ENCODE measurements around the gene MACROD1. TPM values are rescaled to one million over a fixed set of nuclear protein-coding genes. Genes with fewer than 3 reads are reported as not detected.

The MACROD1 gene
- total and polyA plus RNA-seq, 9 of the 15 experiments (the other 6 are each of a cell fraction or from before 2014, with no cell fraction given) = 1.1 to 60.0 (median 26.4) TPM

DNA sequence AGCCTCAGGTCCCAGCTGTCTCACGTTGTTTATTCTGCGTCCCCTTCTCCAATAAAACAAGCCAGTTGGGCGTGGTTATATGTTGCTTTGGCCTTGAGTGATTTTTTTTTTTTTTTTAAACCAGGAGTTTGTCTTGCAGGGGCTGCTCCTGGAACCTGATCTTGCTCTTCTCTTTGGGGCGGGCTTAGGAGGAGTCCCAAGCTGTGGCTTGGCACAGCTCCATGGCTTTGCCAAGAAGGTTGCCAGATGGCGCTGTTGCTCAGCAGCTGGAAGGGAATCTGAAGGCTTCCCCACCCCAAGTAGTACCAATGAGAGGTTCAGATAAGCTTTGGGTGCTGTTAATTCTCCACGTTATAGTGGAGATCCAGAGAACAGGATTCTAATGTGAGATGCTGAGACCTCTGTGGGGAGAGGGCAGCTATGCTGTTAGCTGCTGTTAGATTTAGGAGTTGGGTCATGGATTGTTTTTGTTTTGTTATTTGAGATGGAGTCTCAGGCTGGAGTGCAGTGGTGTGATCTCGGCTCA, 38.6 kb upstream of the MACROD1 start (continued):
- TF ChIP-seq RBM22 (IDR thresholded peaks at IDR 0.05; ENCODE audit: low read depth, low read length, poor library complexity, severe bottlenecking) = no peak
- no peak for TF ChIP-seq GATAD2B (IDR thresholded peaks at IDR 0.05; ENCODE audit: borderline replicate concordance)
- no peak for TF ChIP-seq ZNF23 (CRISPR knock-in tag; IDR thresholded peaks at IDR 0.05)
- no peak for TF ChIP-seq TBP (optimal IDR thresholded peaks at IDR 0.05; ENCODE audit: low read depth, low read length)
- TF ChIP-seq, protein P1, sequence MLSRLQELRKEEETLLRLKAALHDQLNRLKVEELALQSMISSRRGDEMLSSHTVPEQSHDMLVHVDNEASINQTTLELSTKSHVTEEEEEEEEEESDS (CRISPR knock-in tag; IDR thresholded peaks at IDR 0.05) = no peak
- no peak for TF ChIP-seq COPS2 (conservative IDR thresholded peaks at IDR 0.05)
- TF ChIP-seq GABPA (tag; conservative IDR thresholded peaks at IDR 0.05; ENCODE audit: low read depth) = no peak
- TF ChIP-seq, protein P2, sequence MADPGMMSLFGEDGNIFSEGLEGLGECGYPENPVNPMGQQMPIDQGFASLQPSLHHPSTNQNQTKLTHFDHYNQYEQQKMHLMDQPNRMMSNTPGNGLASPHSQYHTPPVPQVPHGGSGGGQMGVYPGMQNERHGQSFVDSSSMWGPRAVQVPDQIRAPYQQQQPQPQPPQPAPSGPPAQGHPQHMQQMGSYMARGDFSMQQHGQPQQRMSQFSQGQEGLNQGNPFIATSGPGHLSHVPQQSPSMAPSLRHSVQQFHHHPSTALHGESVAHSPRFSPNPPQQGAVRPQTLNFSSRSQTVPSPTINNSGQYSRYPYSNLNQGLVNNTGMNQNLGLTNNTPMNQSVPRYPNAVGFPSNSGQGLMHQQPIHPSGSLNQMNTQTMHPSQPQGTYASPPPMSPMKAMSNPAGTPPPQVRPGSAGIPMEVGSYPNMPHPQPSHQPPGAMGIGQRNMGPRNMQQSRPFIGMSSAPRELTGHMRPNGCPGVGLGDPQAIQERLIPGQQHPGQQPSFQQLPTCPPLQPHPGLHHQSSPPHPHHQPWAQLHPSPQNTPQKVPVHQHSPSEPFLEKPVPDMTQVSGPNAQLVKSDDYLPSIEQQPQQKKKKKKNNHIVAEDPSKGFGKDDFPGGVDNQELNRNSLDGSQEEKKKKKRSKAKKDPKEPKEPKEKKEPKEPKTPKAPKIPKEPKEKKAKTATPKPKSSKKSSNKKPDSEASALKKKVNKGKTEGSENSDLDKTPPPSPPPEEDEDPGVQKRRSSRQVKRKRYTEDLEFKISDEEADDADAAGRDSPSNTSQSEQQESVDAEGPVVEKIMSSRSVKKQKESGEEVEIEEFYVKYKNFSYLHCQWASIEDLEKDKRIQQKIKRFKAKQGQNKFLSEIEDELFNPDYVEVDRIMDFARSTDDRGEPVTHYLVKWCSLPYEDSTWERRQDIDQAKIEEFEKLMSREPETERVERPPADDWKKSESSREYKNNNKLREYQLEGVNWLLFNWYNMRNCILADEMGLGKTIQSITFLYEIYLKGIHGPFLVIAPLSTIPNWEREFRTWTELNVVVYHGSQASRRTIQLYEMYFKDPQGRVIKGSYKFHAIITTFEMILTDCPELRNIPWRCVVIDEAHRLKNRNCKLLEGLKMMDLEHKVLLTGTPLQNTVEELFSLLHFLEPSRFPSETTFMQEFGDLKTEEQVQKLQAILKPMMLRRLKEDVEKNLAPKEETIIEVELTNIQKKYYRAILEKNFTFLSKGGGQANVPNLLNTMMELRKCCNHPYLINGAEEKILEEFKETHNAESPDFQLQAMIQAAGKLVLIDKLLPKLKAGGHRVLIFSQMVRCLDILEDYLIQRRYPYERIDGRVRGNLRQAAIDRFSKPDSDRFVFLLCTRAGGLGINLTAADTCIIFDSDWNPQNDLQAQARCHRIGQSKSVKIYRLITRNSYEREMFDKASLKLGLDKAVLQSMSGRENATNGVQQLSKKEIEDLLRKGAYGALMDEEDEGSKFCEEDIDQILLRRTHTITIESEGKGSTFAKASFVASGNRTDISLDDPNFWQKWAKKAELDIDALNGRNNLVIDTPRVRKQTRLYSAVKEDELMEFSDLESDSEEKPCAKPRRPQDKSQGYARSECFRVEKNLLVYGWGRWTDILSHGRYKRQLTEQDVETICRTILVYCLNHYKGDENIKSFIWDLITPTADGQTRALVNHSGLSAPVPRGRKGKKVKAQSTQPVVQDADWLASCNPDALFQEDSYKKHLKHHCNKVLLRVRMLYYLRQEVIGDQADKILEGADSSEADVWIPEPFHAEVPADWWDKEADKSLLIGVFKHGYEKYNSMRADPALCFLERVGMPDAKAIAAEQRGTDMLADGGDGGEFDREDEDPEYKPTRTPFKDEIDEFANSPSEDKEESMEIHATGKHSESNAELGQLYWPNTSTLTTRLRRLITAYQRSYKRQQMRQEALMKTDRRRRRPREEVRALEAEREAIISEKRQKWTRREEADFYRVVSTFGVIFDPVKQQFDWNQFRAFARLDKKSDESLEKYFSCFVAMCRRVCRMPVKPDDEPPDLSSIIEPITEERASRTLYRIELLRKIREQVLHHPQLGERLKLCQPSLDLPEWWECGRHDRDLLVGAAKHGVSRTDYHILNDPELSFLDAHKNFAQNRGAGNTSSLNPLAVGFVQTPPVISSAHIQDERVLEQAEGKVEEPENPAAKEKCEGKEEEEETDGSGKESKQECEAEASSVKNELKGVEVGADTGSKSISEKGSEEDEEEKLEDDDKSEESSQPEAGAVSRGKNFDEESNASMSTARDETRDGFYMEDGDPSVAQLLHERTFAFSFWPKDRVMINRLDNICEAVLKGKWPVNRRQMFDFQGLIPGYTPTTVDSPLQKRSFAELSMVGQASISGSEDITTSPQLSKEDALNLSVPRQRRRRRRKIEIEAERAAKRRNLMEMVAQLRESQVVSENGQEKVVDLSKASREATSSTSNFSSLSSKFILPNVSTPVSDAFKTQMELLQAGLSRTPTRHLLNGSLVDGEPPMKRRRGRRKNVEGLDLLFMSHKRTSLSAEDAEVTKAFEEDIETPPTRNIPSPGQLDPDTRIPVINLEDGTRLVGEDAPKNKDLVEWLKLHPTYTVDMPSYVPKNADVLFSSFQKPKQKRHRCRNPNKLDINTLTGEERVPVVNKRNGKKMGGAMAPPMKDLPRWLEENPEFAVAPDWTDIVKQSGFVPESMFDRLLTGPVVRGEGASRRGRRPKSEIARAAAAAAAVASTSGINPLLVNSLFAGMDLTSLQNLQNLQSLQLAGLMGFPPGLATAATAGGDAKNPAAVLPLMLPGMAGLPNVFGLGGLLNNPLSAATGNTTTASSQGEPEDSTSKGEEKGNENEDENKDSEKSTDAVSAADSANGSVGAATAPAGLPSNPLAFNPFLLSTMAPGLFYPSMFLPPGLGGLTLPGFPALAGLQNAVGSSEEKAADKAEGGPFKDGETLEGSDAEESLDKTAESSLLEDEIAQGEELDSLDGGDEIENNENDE (IDR thresholded peaks at IDR 0.05; ENCODE audit: low read depth, low read length) = no peak
- TF ChIP-seq ZSCAN32 (CRISPR knock-in tag; IDR thresholded peaks at IDR 0.05) = no peak
- no peak for TF ChIP-seq NFXL1 (CRISPR knock-in tag; IDR thresholded peaks at IDR 0.05)
- TF ChIP-seq CBX2 (IDR thresholded peaks at IDR 0.05; ENCODE audit: insufficient read depth, low read length, poor library complexity, severe bottlenecking) = no peak
- TF ChIP-seq YY1 (IDR thresholded peaks at IDR 0.05; ENCODE audit: borderline replicate concordance in 1 of 3, control insufficient read depth in 1 of 3, extremely low read depth in 1 of 3, insufficient read depth in 3 of 3, insufficient read length in 1 of 3, insufficient replicate concordance in 2 of 3, low read depth in 1 of 3, low read length in 2 of 3) = no peak
- no peak for TF ChIP-seq XRCC3 (IDR thresholded peaks at IDR 0.05)
- TF ChIP-seq ELF1 (tag; IDR thresholded peaks at IDR 0.05) = no peak
- no peak for TF ChIP-seq MYBL2 (IDR thresholded peaks at IDR 0.05; ENCODE audit: low read depth)
- TF ChIP-seq MYBL2 (CRISPR knock-in tag; IDR thresholded peaks at IDR 0.05; ENCODE audit: borderline replicate concordance) = no peak
- TF ChIP-seq, protein P3, sequence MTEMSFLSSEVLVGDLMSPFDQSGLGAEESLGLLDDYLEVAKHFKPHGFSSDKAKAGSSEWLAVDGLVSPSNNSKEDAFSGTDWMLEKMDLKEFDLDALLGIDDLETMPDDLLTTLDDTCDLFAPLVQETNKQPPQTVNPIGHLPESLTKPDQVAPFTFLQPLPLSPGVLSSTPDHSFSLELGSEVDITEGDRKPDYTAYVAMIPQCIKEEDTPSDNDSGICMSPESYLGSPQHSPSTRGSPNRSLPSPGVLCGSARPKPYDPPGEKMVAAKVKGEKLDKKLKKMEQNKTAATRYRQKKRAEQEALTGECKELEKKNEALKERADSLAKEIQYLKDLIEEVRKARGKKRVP (CRISPR knock-in tag; IDR thresholded peaks at IDR 0.05) = no peak
